ENCODE results near the gene FCGR1A.
"Not testable (repeated sequence)": the region's sequence is repeated elsewhere in the genome, so short reads cannot be mapped to it uniquely, and the experiment has no call there.

Gene FCGR1A

GRCh38 chr1:149841149-149841548, 58.7 kb downstream of the FCGR1A start:
- DNase-seq = not testable (repeated sequence)

Measured in NCI-H1436 (cell line).